ENCODE data around the gene AOPEP.

GRCh38 chr9:94771096-94771495 lies 44.6 kb downstream of the AOPEP start:
- TF ChIP-seq CTCF (IDR thresholded peaks at IDR 0.05), result no peak
- no peak for TF ChIP-seq POLR2A (IDR thresholded peaks at IDR 0.05)

Measured in testis (tissue), 2 donors.